IPS-NIHi11 (cell line): ENCODE data around the gene FAM53A.
A peak's percentile ranks its signal among the peaks of the same experiment; 100 is the strongest.
"Not testable (repeated sequence)": the region's sequence is repeated elsewhere in the genome, so short reads cannot be mapped to it uniquely, and the experiment has no call there.

Experiments
- DNase-seq: peaks from one replicate; pipeline ENCODE4 v3.0.0; 2012; ENCODE audit warnings: mixed read lengths, low spot score

Gene FAM53A

GRCh38 chr4:1686440-1687036 lies 2.4 kb upstream of the FAM53A start:
- no peak for DNase-seq

- DNase-seq: no peak
These were observed 1.4 kb upstream of the FAM53A start for GRCh38 chr4:1685235-1686150.

GRCh38 chr4:1684506-1685234 lies 557 bp upstream of the FAM53A start:
- DNase-seq: no peak

GRCh38 chr4:1683261-1683735 lies 815 bp downstream of the FAM53A start:
- DNase-seq: no peak

GRCh38 chr4:1682860-1683259 lies 1.3 kb downstream of the FAM53A start:
- no peak for DNase-seq

- DNase-seq: no peak
These were observed 5.9 kb downstream of the FAM53A start for GRCh38 chr4:1678244-1678643.

GRCh38 chr4:1676605-1677525 lies 7.2 kb downstream of the FAM53A start:
- no peak for DNase-seq

- no peak for DNase-seq
These were observed 8.3 kb downstream of the FAM53A start for GRCh38 chr4:1675802-1676137.

- DNase-seq: no peak
These were observed 8.8 kb downstream of the FAM53A start for GRCh38 chr4:1675136-1675801.

- peak; percentile 46 for DNase-seq
These were observed 9.4 kb downstream of the FAM53A start for GRCh38 chr4:1674682-1675081.

- DNase-seq: no peak
These were observed 10.4 kb downstream of the FAM53A start for GRCh38 chr4:1673671-1674070.

GRCh38 chr4:1671011-1671410 lies 13.1 kb downstream of the FAM53A start:
- DNase-seq: not testable (repeated sequence)

GRCh38 chr4:1670279-1670678 lies 13.8 kb downstream of the FAM53A start:
- no peak for DNase-seq

- DNase-seq: no peak
These were observed 14.3 kb downstream of the FAM53A start for GRCh38 chr4:1669850-1670249.

- no peak for DNase-seq
These were observed 14.8 kb downstream of the FAM53A start for GRCh38 chr4:1669270-1669669.

GRCh38 chr4:1668488-1668840 lies 15.6 kb downstream of the FAM53A start:
- no peak for DNase-seq

- DNase-seq: no peak
These were observed 16.8 kb downstream of the FAM53A start for GRCh38 chr4:1667273-1667672.

- DNase-seq: no peak
These were observed 17.7 kb downstream of the FAM53A start for GRCh38 chr4:1666391-1666790.

- no peak for DNase-seq
These were observed 20.0 kb downstream of the FAM53A start for GRCh38 chr4:1664141-1664540.

GRCh38 chr4:1663549-1663948 lies 20.6 kb downstream of the FAM53A start:
- no peak for DNase-seq

GRCh38 chr4:1661695-1662094 lies 22.4 kb downstream of the FAM53A start:
- no peak for DNase-seq
